SU-DHL-6 (cell line): ENCODE results near the gene ASTN2.

ENCODE experiments used
- EZH2phosphoT487 ChIP-seq: fragments of 200-600 bp; sonication (generic), shearing (Covaris generic); conservative IDR thresholded peaks from 2 replicates; pipeline ENCODE4 v1.6.1; 2018; ENCODE audit warnings: mild to moderate bottlenecking, antibody characterized with exemption, low read length, moderate library complexity, mixed read lengths
- TF ChIP-seq, protein P1 (sequence below): fragments of 200-600 bp; sonication (generic); IDR thresholded peaks from one replicate; pipeline ENCODE4 v1.5.1; 2017; ENCODE audit warnings: antibody characterized with exemption, mild to moderate bottlenecking, low read length, moderate library complexity; ENCODE audit not compliant: insufficient read depth, poor library complexity, severe bottlenecking

GRCh38 chr9:116952436-116952810 is 462.4 kb downstream of the ASTN2 start:
- TF ChIP-seq, protein P1, sequence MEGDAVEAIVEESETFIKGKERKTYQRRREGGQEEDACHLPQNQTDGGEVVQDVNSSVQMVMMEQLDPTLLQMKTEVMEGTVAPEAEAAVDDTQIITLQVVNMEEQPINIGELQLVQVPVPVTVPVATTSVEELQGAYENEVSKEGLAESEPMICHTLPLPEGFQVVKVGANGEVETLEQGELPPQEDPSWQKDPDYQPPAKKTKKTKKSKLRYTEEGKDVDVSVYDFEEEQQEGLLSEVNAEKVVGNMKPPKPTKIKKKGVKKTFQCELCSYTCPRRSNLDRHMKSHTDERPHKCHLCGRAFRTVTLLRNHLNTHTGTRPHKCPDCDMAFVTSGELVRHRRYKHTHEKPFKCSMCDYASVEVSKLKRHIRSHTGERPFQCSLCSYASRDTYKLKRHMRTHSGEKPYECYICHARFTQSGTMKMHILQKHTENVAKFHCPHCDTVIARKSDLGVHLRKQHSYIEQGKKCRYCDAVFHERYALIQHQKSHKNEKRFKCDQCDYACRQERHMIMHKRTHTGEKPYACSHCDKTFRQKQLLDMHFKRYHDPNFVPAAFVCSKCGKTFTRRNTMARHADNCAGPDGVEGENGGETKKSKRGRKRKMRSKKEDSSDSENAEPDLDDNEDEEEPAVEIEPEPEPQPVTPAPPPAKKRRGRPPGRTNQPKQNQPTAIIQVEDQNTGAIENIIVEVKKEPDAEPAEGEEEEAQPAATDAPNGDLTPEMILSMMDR: no peak
- TF ChIP-seq EZH2phosphoT487: no peak
